Upper lobe of right lung (tissue), 1 donor: ENCODE results near the gene ATP2A1. TPM values are rescaled to one million over a fixed set of nuclear protein-coding genes. Genes with fewer than 3 reads are reported as not detected.

Experiments
- ATAC-seq: fragments of 200-7000 bp; cut with Tn5 transposase; one replicate; pipeline ENCODE4 v1.9.1; 2020; ENCODE audit warnings: mild to moderate bottlenecking, moderate library complexity
- DNase-seq: peaks from one replicate; pipeline ENCODE4 v3.0.0-alpha.2; 2020
- H3K27ac ChIP-seq: fragments of 200-600 bp; one replicate; pipeline ENCODE4 v1.8.0; 2022
- H3K27me3 ChIP-seq: fragments of 200-600 bp; one replicate; pipeline ENCODE4 v1.8.0; 2022; ENCODE audit warnings: mild to moderate bottlenecking
- H3K36me3 ChIP-seq: fragments of 200-600 bp; one replicate; pipeline ENCODE4 v1.8.0; 2022
- H3K4me1 ChIP-seq: fragments of 200-600 bp; one replicate; pipeline ENCODE4 v1.8.0; 2022
- H3K4me3 ChIP-seq: fragments of 200-600 bp; one replicate; pipeline ENCODE4 v1.8.0; 2022; ENCODE audit warnings: mild to moderate bottlenecking
- H3K9me3 ChIP-seq: fragments of 200-600 bp; one replicate; pipeline ENCODE4 v1.8.0; 2022
- intact Hi-C: fragments of 100-400 bp; cut with DNase I; formaldehyde crosslinking; loops from one replicate; pipeline ENCODE4 v1.11.0; 2022
- microRNA-seq: library from miRNA; unstranded; fragments of <30 nt; microRNA quantifications from one replicate; pipeline ENCODE4 v1.2.0, GENCODE V29; 2020; ENCODE audit warnings: borderline microRNAs expressed
- total RNA-seq: library from RNA; stranded (reverse); fragmentation: NEBNext Ultra II Directional; extraction: Animal tissue kit (Norgen Biotek cat#: 25700); gene quantifications from one replicate; pipeline ENCODE4 v1.2.1, GENCODE V29; 2021
- TF ChIP-seq, protein P1 (sequence below): fragments of 200-600 bp; IDR thresholded peaks from one replicate; pipeline ENCODE4 v1.8.0; 2022; ENCODE audit warnings: antibody characterized with exemption
- donor health status: DM: no; HTN: yes; CAD: no; lungs with severe emphysema.

Gene ATP2A1
- total RNA-seq, 1 donor from 2014 or later: 0.46 TPM

GRCh38 chr16:28951410-28951943, 73.2 kb downstream of the ATP2A1 start:
- no peaks in the 10 kb centered on the region for H3K9me3 ChIP-seq
- ATAC-seq: peak; percentile 49
- H3K4me1 ChIP-seq: peaks cover 8% of the 10 kb centered on the region
- TF ChIP-seq, protein P1, sequence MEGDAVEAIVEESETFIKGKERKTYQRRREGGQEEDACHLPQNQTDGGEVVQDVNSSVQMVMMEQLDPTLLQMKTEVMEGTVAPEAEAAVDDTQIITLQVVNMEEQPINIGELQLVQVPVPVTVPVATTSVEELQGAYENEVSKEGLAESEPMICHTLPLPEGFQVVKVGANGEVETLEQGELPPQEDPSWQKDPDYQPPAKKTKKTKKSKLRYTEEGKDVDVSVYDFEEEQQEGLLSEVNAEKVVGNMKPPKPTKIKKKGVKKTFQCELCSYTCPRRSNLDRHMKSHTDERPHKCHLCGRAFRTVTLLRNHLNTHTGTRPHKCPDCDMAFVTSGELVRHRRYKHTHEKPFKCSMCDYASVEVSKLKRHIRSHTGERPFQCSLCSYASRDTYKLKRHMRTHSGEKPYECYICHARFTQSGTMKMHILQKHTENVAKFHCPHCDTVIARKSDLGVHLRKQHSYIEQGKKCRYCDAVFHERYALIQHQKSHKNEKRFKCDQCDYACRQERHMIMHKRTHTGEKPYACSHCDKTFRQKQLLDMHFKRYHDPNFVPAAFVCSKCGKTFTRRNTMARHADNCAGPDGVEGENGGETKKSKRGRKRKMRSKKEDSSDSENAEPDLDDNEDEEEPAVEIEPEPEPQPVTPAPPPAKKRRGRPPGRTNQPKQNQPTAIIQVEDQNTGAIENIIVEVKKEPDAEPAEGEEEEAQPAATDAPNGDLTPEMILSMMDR: no peak
- intact Hi-C loops: no loop called here
- DNase-seq: no peak
- peaks cover 35% of the 10 kb centered on the region for H3K36me3 ChIP-seq
- H3K27ac ChIP-seq: peak overlapping the region; percentile 90
- H3K4me3 ChIP-seq: peak overlapping the region; percentile 99
- H3K27me3 ChIP-seq: no peaks in the 10 kb centered on the region

Small RNA genes lying within 50 kb of the gene (microRNA-seq; reads per million reads assigned to microRNA genes)
- not detected for gene MIR4721

Other genes starting within 250 kb of the ATP2A1 start
- gene NPIPB8, start 240.4 kb upstream of the ATP2A1 start, total RNA-seq: 2.8 TPM
- 507 TPM for gene EIF3C, start 167.0 kb upstream of the ATP2A1 start, total RNA-seq
- gene NPIPB9, start 126.7 kb upstream of the ATP2A1 start, total RNA-seq: 3.5 TPM
- gene ATXN2L, start 55.5 kb upstream of the ATP2A1 start, total RNA-seq: 118 TPM
- 134 TPM for gene TUFM, start 32.1 kb upstream of the ATP2A1 start, total RNA-seq
- gene SH2B1, start 14.6 kb upstream of the ATP2A1 start, total RNA-seq: 51.9 TPM
- 23.4 TPM for gene RABEP2, start 46.8 kb downstream of the ATP2A1 start, total RNA-seq
- gene CD19, start 53.5 kb downstream of the ATP2A1 start, total RNA-seq: not detected
- gene NFATC2IP, start 72.4 kb downstream of the ATP2A1 start, total RNA-seq: 36.3 TPM
- gene SPNS1, start 96.3 kb downstream of the ATP2A1 start, total RNA-seq: 52.2 TPM
- gene LAT, start 106.6 kb downstream of the ATP2A1 start, total RNA-seq: 13.4 TPM